Measurements from ENCODE around the gene AMER3. TPM values are rescaled to one million over a fixed set of nuclear protein-coding genes. Genes with fewer than 3 reads are reported as not detected.
A peak's percentile ranks its signal among the peaks of the same experiment; 100 is the strongest.

The AMER3 gene
- total and polyA plus RNA-seq, 2 of the 8 experiments (the other 6 are each of a cell fraction or from before 2014, with no cell fraction given) = 0.15 to 0.19 TPM

DNA sequence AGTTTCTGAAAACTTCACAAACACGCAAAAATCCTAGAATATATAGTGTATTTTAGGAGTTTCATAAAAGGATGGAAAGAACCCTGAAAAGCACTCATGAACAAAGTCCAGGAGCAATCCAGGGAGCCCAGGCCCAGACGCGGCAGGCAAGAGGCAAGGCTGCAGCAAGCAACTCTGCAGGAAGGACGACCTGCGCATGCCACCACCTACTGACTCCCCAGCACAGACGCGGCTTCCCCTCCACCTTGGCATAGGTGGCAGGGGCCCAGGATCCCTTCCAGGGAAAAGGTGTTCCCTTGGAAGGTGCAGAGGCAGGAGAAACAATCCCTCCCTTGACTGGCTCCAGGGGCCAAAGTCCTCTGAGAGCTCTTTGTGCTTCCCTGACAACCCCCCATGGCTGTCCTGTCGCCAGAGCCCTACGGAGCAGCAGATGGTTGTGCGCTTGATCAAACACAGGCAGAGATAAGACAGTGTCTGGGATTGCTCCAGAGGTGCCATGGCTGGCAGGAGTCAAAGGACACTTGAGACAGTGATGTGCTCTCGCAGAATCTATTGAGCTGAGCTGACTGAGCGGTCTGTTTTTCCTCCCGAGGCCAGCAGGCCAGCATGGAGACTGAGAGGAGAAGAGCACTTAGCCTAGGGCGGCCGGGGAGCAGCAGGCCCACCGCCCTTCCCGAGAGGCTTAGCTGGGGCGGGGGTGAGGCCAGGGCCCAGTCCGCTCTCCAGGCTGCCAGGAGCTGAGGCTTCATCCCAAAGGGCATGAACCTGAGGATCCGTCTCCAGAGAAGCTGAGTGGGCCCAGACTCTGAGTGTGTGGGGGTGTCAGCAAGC, 10.8 kb upstream of the AMER3 start:
- DNase-seq (ENCODE audit: low read depth in 1 of 2, low spot score in 2 of 2) (peak in 1 of 2 experiments; percentile 47), FAIRE-seq (no peak)
- Histone ChIP-seq H3K4me3 (ENCODE audit: extremely low read depth in 1 of 4, insufficient read depth in 2 of 4, low read depth in 3 of 4, low read length in 4 of 4) (no peak overlapping the region), H3K9ac (replicated peaks in 1 of 4; ENCODE audit: extremely low read depth in 1 of 4, low read depth in 3 of 4, low read length in 3 of 4) (no peak overlapping the region), H3K79me1 (ENCODE audit: low read depth, low read length) (no peaks in the 10 kb centered on the region), H2BK20ac (ENCODE audit: low read length) (no peak overlapping the region), H3K18ac (ENCODE audit: extremely low read depth, low read length) (no peak overlapping the region; the same call in 1 of the 2 replicates), H3K79me2 (ENCODE audit: control insufficient read depth in 1 of 2, insufficient read depth in 2 of 2, low read length in 2 of 2) (no peaks in the 10 kb centered on the region), H2AK5ac (ENCODE audit: low read depth, low read length) (no peak overlapping the region), H2BK12ac (ENCODE audit: low read depth, low read length) (no peak overlapping the region), H3K4me2 (ENCODE audit: insufficient read depth in 1 of 2, low read depth in 2 of 2, low read length in 2 of 2) (no peak overlapping the region), H4K5ac (ENCODE audit: insufficient read length, low read depth, low read length) (no peak overlapping the region), H3K27me3 (replicated peaks in 1 of 4; ENCODE audit: control insufficient read depth in 3 of 4, extremely low read depth in 1 of 4, insufficient read depth in 3 of 4, low read length in 3 of 4) (no peaks in the 10 kb centered on the region), H3K14ac (ENCODE audit: insufficient read length) (no peak overlapping the region), H3K23me2 (ENCODE audit: low read depth, low read length) (no peaks in the 10 kb centered on the region), H3K36me3 (ENCODE audit: control insufficient read depth in 2 of 4, insufficient read depth in 4 of 4, low read length in 3 of 4) (no peaks in the 10 kb centered on the region), H4K20me1 (replicated peaks in 1 of 2; ENCODE audit: control insufficient read depth in 1 of 2, insufficient read depth in 2 of 2, low read length in 2 of 2) (no peaks in the 10 kb centered on the region), H3K23ac (ENCODE audit: insufficient read length) (no peak overlapping the region), H3K56ac (replicated peaks; ENCODE audit: insufficient read length, low read depth, low read length) (no peak overlapping the region), H3K4ac (replicated peaks; ENCODE audit: insufficient read length, low read depth, low read length) (no peak overlapping the region), H3K4me1 (replicated peaks in 1 of 4; ENCODE audit: control insufficient read depth in 3 of 4, insufficient read depth in 4 of 4, low read length in 3 of 4) (peaks cover 0 to 3% (median under 1%) of the 10 kb centered on the region in 4 experiments; a peak in 3 of 7 replicates), H2AFZ (ENCODE audit: low read length) (peak overlapping the region; percentile 63; the same call in 1 of the 2 replicates), H3K9me3 (ENCODE audit: insufficient read depth in 2 of 2, low read depth in 1 of 2, low read length in 1 of 2) (no peaks in the 10 kb centered on the region), H2BK120ac (replicated peaks; ENCODE audit: low read depth, low read length) (no peak overlapping the region), H4K91ac (replicated peaks; ENCODE audit: insufficient read length, low read length) (no peak overlapping the region), H2BK5ac (ENCODE audit: low read depth, low read length) (no peak overlapping the region), H3K27ac (ENCODE audit: low read depth, low read length) (no peak overlapping the region), H4K8ac (ENCODE audit: extremely low read depth, insufficient read depth, low read length) (no peak overlapping the region), H2BK15ac (ENCODE audit: low read length) (0 out of 2 replicates have a peak overlapping the region, but pooled peaks have one; percentile 29)
- POLR2A ChIA-PET (ENCODE audit: partially characterized antibody) = no interaction called here
- CTCF ChIA-PET (ENCODE audit: partially characterized antibody) = interaction anchor here (0.9 to 1.3 kb wide), 4 partner anchors 10 to 24 kb away, joined by 3 to 6 read pairs (median 3); partner anchors contain the start of gene GPR148
- WGBS, 2 experiments (ENCODE audit: extremely low coverage in 1 of 2, insufficient coverage in 1 of 2, insufficient read length in 1 of 2, insufficient replicate concordance in 2 of 2, low coverage in 1 of 2, low lambda C conversion rate in 2 of 2, missing lambda C conversion rate in 1 of 2) = 83% methylated on average over 20 of the region's 20 CpGs; no CpG with 5 or more reads in 1 of the 2 experiments

Measured in H1 (cell line).